OCI-LY1 (cell line): ENCODE measurements around the gene CARD8.

Source experiments
- H2AFZ ChIP-seq: fragments of 200-600 bp; sonication (generic), shearing (Covaris generic); 2 replicates; pipeline ENCODE4 v1.6.0; 2014; ENCODE audit warnings: antibody characterized with exemption, mild to moderate bottlenecking, low read length
- H3F3A ChIP-seq: fragments of 200-600 bp; sonication (generic), shearing (Covaris generic); 2 replicates; pipeline ENCODE4 v1.6.0; 2014; ENCODE audit warnings: mild to moderate bottlenecking, antibody characterized with exemption, low read length, moderate library complexity; ENCODE audit not compliant: insufficient read depth
- H3K27ac ChIP-seq: fragments of 200-600 bp; sonication (generic); 2 replicates; pipeline ENCODE4 v1.5.1; 2014; ENCODE audit warnings: low read length, mixed run types, mild to moderate bottlenecking, low read depth; ENCODE audit not compliant: poor library complexity, severe bottlenecking
- H3K27me3 ChIP-seq: fragments of 200-600 bp; sonication (generic); 2 replicates; pipeline ENCODE4 v1.6.0; 2014; ENCODE audit warnings: antibody characterized with exemption, mild to moderate bottlenecking, low read length, moderate library complexity; ENCODE audit not compliant: insufficient read depth
- H3K36me3 ChIP-seq: fragments of 200-600 bp; sonication (generic); 2 replicates; pipeline ENCODE4 v1.6.1; 2014; ENCODE audit warnings: mild to moderate bottlenecking, antibody characterized with exemption, low read length, moderate library complexity, mixed read lengths; ENCODE audit not compliant: insufficient read depth
- H3K4me1 ChIP-seq: fragments of 200-600 bp; sonication (generic); 2 replicates; pipeline ENCODE4 v1.5.1; 2014; ENCODE audit warnings: mild to moderate bottlenecking, low read length, moderate library complexity; ENCODE audit not compliant: insufficient read depth, severe bottlenecking
- H3K4me2 ChIP-seq: fragments of 200-600 bp; sonication (generic), shearing (Covaris generic); 2 replicates; pipeline ENCODE4 v1.6.1; 2014; ENCODE audit warnings: low read length
- H3K4me3 ChIP-seq: fragments of 200-600 bp; sonication (generic); 2 replicates; pipeline ENCODE4 v1.5.1; 2014; ENCODE audit warnings: low read length, low read depth, mild to moderate bottlenecking, mixed read lengths; ENCODE audit not compliant: poor library complexity, severe bottlenecking
- H3K79me2 ChIP-seq: fragments of 200-600 bp; shearing (Covaris generic); 2 replicates; pipeline ENCODE4 v1.6.1; 2016; ENCODE audit warnings: mixed run types, low read length, mixed read lengths; ENCODE audit not compliant: insufficient read depth
- H3K9ac ChIP-seq: fragments of 200-600 bp; sonication (generic), shearing (Covaris generic); 2 replicates; pipeline ENCODE4 v1.6.1; 2014; ENCODE audit warnings: mild to moderate bottlenecking, low read length, mixed read lengths
- H3K9me2 ChIP-seq: fragments of 200-600 bp; sonication (generic), shearing (Covaris generic); 2 replicates; pipeline ENCODE4 v1.6.1; 2014; ENCODE audit warnings: low read depth, mild to moderate bottlenecking, low read length, mixed read lengths
- H3K9me3 ChIP-seq: fragments of 200-600 bp; shearing (Covaris generic); 2 replicates; pipeline ENCODE4 v1.6.1; 2014; ENCODE audit warnings: low read length, mixed read lengths
- H4K20me1 ChIP-seq: fragments of 200-600 bp; sonication (generic), shearing (Covaris generic); 2 replicates; pipeline ENCODE4 v1.6.0; 2016; ENCODE audit warnings: mild to moderate bottlenecking, low read length; ENCODE audit not compliant: insufficient read depth
- CTCF ChIP-seq: fragments of 200-600 bp; sonication (generic), shearing (Covaris generic); IDR thresholded peaks from 2 replicates; pipeline ENCODE4 v1.5.1; 2017; ENCODE audit warnings: mild to moderate bottlenecking, antibody characterized with exemption, low read length, moderate library complexity, mixed read lengths
- EZH2 ChIP-seq: fragments of 200-600 bp; sonication (generic), shearing (Covaris generic); IDR thresholded peaks from 2 replicates; pipeline ENCODE4 v1.8.0; 2017; ENCODE audit warnings: borderline replicate concordance, mixed run types, mild to moderate bottlenecking, antibody characterized with exemption, low read length, moderate library complexity, mixed read lengths

The CARD8 gene

GRCh38 chr19:48203794-48204628 lies 51.7 kb downstream of the CARD8 start:
- no peaks in the 10 kb centered on the region for H3K9me2 ChIP-seq
- H2AFZ ChIP-seq = no peak overlapping the region
- peak overlapping the region; percentile 87 for H3K4me3 ChIP-seq
- no peaks in the 10 kb centered on the region for H3K9me3 ChIP-seq
- peak overlapping the region; percentile 42 for H3K27ac ChIP-seq
- no peaks in the 10 kb centered on the region for H3K27me3 ChIP-seq
- H3K79me2 ChIP-seq = peaks cover 10% of the 10 kb centered on the region
- peaks cover 15% of the 10 kb centered on the region; the same call in 1 of the 2 replicates for H3K36me3 ChIP-seq
- H4K20me1 ChIP-seq = no peaks in the 10 kb centered on the region
- peak overlapping the region; percentile 81 for H3K4me2 ChIP-seq
- peaks cover 20% of the 10 kb centered on the region for H3K4me1 ChIP-seq
- TF ChIP-seq EZH2 (no peak), CTCF (no peak)
- peak overlapping the region; percentile 95 for H3K9ac ChIP-seq
- no peaks in the 10 kb centered on the region for H3F3A ChIP-seq

- peaks cover 15% of the 10 kb centered on the region; the same call in 1 of the 2 replicates for H3K36me3 ChIP-seq
- H3K9ac ChIP-seq = peak overlapping the region; percentile 95
- H3K4me3 ChIP-seq = peak overlapping the region; percentile 87
- no peaks in the 10 kb centered on the region for H4K20me1 ChIP-seq
- H3F3A ChIP-seq = no peaks in the 10 kb centered on the region
- TF ChIP-seq EZH2 (no peak), CTCF (no peak)
- H3K27me3 ChIP-seq = no peaks in the 10 kb centered on the region
- peak overlapping the region; percentile 42 for H3K27ac ChIP-seq
- no peaks in the 10 kb centered on the region for H3K9me3 ChIP-seq
- no peak overlapping the region for H2AFZ ChIP-seq
- peaks cover 20% of the 10 kb centered on the region for H3K4me1 ChIP-seq
- H3K79me2 ChIP-seq = peaks cover 10% of the 10 kb centered on the region
- no peaks in the 10 kb centered on the region for H3K9me2 ChIP-seq
- peak overlapping the region; percentile 81 for H3K4me2 ChIP-seq
Observed at GRCh38 chr19:48203222-48203793, 52.4 kb downstream of the CARD8 start.

GRCh38 chr19:48196933-48197665 lies 58.6 kb downstream of the CARD8 start:
- Histone ChIP-seq H3K9me2 (no peaks in the 10 kb centered on the region), H3K4me2 (no peak overlapping the region), H3K9me3 (no peaks in the 10 kb centered on the region), H2AFZ (no peak overlapping the region), H3K4me1 (peaks cover 7% of the 10 kb centered on the region), H3F3A (no peaks in the 10 kb centered on the region), H3K36me3 (no peaks in the 10 kb centered on the region), H3K79me2 (no peaks in the 10 kb centered on the region), H3K4me3 (no peak overlapping the region), H3K27me3 (no peaks in the 10 kb centered on the region), H3K27ac (no peak overlapping the region), H4K20me1 (no peaks in the 10 kb centered on the region), H3K9ac (no peak overlapping the region)
- TF ChIP-seq CTCF = no peak
- no peak for TF ChIP-seq EZH2
